NCI-H2107 (cell line): ENCODE data around the gene HTD2.
"Not testable (repeated sequence)": the region's sequence is repeated elsewhere in the genome, so short reads cannot be mapped to it uniquely, and the experiment has no call there.

ENCODE experiments used
- DNase-seq: peaks from one replicate; lab custom pipeline; 2025; lab: John Stamatoyannopoulos, UW

Gene HTD2

DNA sequence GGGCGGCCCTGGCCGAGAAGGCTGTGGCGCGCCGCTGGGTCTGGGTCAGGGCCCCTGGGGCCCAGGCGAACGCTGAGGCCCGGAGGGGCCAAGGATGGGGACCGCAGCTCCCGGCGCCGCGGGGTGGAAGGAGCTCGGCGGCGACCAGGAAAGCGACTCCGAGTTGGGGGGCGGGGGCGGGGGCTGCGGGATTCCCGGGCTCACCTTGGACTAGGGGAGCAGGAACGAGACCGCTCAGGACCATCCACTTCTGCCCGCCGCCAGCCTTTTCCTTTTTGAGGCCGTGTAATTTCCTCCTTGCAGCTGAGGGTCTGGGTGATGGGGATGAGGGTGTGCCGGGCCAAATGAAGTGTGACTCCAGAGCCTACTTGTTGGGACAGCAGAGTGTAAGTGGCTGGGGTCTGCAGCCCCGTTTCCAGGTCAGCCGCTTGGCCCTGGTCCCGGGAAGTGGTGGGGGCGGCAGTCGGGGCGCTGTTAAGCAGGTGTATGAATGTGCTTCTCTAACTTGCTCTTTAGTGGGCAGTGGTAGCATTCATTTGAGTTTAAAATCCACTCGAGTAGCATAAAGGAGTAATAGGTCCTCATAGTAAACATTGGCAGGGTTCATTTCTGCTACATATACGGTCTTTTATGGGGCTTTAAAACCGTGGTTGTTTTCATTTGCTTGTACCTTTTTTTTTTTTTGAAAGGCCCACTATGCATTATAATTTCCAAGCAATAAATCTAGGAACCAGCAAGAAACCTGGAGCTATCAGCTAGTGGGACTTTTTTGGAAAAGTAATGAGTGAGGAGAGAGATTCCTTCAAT lies 27.1 kb downstream of the HTD2 start:
- DNase-seq = peak; percentile 21

DNA sequence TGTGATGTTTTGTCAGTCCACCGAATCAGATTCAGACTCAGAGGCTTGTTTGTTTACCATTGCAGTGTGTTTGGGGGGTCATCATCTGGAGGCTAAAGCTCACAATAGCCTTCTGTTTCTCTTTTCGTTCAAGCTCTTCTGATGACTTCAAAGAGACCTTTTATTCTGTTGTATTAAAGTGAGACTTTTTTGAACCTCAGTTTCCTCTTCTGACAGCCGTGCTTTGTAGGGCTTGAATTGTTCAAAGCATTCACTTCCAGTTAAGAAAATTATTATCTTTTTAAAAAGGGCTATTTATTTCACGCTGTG lies 27.6 kb downstream of the HTD2 start:
- DNase-seq = no peak

DNA sequence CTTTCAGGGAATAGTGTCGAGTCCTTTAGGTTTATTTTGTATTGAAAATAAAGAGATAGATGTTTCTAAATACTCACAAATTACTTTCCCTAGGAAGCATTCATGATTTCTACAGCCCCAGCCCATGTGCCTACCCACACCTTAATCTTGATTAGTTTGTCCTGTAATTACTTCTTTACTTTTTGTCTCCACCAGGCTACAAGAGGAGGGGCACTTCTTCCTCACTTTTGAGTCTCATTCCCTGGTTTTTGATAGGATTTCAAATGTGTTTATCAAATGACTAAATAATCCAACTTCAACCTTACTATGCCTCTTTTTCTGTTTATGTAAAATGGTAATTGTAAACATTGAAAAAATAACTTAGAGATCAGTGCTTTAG lies 28.2 kb downstream of the HTD2 start:
- no peak for DNase-seq

DNA sequence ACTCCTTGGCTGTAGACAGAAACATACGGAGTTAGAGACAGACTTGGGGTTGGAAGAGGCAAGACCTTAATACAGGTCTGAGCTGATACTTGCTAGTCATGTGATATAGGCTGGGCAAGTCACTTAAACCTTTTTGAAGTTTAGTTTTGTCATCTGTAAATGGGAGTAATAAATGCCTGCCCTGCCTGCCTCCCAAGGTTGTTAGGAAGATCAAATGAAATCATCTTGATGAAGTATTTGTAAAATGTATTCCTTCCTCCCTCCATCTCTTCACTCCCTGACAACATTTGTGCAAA lies 29.3 kb downstream of the HTD2 start:
- DNase-seq = no peak

DNA sequence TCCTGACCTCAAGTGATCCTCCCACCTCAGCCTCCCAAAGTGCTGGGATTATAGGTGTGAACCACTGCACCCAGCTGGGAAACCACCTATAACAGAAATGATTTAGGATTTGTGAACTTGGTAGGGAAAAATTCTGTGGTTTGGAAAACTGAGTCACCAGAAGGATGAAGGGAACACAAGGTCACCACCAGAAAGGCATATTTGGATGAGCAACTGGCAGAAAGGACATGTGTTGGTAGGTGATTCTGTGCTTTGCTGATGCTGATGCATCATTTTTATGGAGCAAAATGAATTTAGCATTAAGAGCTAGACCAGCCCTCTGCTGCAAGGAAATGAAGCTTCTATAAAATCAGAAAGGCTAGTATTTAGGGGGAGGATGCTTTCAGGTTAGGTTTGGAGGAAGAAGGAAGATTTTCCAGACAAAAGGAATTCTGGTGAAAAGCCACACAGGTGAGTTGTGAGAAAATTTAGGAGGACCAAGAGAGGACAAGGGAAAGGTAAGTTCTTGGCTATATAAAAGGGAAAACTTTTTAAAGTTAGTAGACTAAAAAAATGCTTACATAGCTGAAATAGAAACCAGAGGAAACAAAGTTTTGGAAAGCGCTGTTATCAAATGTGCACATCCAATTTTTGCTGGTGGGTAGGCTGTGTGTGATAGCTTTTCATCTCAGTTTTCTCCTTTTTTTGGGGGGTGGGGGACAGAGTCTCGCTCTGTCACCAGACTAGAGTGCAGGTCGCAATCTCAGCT lies 30.0 kb downstream of the HTD2 start:
- no peak for DNase-seq

DNA sequence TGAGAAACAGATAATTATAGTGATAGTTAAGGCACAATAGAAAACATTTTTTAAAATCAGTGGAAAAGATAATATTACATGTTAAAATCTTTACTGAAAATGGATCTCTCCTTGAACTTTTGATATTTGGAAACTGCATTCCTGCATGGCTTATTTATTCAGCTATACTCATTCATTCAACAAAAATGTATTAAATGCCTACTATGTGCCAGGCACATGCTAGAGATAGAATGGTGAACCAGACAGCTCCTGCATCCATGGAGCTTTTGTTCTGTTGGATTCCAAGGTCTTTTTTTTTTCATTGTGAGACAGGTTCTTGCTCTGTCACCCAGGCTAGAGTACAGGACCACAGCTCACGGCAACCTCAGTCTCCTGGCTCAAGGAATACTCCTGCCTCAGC lies 30.9 kb downstream of the HTD2 start:
- DNase-seq = no peak

DNA sequence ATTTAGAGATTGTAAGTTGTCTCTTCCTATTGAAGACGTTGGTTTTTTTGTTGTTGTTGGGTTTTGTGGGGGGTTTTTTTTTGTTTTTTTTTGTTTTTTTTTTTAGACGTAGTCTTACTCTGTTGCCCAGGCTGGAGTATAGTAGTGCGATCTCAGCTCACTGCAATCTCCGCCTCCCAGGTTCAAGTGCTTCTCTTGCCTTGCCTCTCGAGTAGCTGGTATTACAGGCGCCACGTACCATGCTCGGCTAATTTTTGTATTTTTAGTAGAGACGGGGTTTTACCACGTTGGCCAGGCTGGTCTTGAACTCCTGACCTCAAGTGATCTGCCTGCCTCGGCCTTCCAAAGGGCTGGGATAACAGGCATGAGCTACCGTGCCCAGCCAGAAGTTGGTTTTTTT lies 32.8 kb downstream of the HTD2 start:
- not testable (repeated sequence) for DNase-seq

DNA sequence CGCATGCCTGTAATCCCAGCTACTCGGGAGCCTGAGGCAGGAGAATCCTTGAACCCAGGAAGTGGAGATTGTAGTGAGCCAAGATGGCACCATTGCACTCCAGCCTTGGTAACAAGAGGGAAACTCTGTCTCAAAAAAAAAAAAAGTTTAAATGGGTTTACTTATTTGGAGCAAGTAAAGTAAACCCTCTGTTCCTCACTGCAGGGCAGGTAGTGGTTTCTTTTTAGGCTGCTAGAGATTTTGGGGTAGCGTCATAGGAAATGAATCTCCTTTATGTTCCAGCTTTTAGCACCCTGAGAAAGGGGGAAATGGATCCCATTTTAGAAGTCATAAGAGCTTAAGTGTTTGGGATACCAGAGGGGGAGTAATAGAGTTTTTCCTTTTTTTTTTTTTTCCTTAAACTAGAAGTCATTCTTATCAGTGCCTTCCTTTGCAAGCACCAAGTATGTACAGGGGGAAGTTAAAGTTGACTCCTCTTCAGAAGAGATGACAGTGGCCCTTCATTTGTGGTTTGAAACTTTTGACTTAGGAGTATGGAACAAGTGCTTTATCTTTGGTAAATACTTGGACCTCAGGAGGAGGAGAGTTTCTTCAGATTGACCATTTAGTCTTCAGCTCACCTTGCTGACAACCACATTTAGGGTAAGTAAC lies 34.4 kb downstream of the HTD2 start:
- no peak for DNase-seq

DNA sequence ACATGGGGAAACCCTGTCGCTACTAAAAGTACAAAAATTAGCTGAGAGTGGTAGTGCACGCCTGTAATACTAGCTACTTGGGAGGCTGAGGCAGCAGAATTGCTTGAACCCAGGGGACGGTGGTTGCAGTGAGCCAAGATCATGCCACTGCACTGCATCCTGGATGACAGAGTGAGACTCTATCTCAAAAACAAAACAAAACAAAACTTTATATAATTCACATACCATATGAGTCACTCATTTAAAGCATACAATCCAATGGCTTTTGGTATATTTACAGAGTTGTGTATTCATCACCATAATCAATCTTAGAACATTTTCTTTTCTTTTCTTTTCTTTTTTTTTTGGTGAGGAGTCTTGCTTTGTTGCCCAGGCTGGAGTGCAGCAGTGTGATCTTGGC lies 35.1 kb downstream of the HTD2 start:
- DNase-seq = no peak

DNA sequence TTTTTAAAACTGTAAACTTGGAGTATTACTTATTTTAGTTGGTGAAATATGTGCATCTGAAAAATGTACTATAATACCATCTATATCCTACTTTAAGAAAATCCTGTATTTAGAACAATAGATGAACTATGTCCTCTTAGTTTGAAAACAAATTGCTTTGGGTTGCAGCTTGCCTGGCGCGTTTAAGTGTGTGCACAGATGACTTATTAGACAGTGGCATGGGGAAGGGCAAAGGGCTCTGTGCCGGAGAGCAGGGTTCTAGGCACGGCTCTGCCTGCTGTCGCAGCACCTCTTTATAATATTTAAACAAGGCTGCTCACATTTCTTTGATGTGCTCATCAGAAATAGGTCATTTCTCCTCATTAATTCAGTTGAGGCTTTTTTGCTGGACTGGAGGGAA lies 36.4 kb downstream of the HTD2 start:
- DNase-seq = no peak

DNA sequence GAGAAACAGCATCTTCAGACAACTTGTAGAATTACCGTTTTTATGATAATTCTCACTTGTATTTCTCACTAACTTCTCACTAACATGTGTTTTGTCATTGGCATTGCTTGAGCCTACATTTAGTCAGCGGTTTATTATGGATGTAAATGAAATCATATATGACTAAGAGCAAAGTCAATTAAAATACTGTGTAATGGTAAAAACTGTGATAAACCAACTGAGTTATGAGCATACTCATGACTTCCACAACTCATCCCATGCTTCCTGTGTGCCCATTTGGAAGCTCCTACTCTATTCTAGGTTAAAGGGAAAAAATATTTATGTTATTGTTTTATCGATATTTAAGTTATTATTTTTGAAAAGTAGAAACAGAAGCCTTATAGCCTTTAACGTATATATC lies 39.1 kb downstream of the HTD2 start:
- no peak for DNase-seq

DNA sequence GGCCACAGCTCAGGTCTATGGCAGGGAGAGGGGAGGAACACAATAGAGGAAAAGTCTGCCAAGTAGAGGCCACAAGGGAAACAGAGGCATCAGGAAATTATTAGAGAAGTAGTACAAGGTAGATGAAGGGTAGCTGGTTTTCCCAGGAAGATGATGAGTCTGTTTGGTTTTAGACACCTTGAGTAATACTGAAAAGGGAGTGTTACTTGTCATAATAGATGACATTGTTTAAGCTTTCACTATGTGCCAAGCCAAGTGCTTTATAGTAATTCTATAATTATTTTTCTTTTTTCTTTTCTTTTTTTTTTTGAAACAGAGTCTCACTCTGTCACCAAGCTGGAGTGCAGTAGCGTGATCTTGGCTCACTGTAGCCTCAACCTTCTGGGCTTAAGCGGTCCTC lies 40.0 kb downstream of the HTD2 start:
- DNase-seq = no peak

DNA sequence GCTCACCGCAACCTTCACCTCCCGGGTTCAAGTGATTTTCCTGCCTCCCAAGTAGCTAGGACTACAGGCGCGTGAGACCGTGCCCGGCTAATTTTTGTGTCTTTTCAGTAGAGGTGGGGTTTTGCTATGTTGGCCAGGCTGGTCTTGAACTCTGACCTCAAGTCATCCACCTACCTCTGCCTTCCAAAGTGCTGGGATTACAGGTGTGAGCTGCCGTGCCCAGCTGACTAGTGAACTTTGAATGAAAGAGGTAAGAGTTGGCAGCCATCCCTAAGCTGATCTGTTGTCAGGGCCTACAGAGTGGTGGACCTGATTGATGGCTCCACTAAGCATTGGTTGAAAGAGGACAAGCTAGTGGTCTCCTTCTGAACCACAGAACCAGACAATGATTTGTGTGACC lies 41.7 kb downstream of the HTD2 start:
- no peak for DNase-seq

DNA sequence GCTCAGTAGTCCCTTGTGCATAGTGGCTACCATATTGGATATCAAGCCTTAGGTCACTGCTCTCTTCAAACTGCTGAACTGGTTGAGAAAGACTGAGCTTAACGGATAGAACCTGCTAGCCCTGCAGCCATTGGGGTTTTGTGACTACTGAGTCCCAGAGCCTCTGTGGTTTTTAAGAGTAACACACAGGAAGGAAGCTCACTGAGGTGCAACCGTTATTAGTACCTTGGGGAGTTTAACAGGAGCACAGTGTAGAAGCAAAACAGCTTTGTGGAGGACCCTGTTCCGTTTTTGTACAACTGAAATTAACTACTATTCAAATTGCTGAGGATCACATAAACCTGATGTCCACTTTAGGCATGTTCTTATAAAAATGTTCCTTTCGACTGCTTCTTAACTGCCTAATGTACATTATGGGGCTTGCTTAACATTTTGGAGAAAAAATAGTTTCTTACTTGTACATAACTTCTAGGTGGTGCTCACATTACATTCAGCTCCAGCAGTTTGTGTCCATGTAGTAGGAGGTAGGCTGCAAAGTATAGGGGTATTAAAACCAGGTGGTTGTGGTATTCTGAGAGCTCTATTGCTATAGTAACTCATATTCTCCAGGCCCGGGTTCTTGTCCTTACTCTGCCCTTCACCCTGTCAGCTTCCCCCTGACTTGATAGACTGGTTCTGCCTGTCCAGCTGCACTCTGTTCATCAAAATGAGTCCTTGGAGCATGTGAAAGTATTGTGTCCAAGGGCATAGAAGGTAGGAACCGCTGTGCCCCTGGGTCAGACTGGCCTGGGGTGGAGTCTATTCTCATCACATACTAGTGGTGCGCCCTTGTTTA lies 43.7 kb downstream of the HTD2 start:
- DNase-seq = no peak

DNA sequence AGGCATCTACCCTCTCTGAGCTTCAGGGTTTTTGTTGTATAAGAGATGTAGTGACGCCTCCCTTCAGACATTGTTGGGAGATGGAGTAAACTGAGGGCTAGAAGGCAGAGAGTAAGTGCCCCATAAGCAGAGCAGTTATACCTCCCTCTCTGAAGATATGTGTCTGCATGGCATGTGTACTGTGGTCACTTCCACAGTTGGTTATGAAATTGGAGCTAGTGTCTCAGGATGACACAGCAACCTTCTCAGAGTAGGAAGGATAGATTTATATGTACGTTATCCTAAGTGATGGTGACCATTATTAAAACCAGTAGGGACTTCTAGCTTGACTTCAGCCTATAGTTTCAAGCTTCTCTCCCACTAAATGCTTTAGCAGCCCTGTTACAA lies 44.3 kb downstream of the HTD2 start:
- no peak for DNase-seq

DNA sequence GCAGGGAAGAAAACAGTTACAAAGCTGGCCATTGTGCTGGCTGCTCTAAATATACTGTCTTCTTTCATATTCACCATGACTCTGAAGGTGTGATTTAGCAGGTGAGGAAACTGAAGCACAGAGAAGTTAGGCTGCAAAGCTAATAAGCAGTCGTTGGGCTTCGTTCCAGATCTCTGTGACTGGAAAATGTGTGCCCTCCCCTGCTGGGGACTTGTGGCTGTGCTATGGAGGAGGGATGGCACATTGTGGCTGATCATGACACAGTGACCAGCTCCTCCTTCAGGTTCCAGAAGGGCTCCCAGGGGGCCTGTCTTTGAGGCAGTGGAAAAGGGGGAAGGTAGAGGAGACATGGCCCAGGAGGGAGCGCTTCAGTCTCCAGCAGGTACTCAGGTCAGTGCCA lies 45.6 kb downstream of the HTD2 start:
- no peak for DNase-seq

DNA sequence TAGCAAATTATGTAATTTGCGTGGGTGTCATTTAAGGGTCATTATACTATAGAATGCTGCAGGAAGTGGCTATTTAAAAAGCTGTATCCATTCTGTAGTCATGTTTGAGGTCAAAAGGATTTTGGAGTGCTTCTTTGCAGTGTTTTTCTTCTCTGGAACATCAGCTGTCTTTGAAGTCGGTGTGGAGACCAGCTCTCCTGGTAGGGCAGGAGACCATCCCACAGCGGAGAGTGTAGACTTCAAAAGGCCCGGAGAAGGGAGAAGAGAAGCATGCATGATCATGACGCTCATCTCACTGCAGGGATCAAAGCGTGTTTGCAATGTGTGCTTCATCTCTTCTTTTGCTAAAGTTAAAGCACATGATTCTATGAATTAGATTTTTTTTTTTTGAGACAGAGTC lies 46.3 kb downstream of the HTD2 start:
- DNase-seq = no peak

DNA sequence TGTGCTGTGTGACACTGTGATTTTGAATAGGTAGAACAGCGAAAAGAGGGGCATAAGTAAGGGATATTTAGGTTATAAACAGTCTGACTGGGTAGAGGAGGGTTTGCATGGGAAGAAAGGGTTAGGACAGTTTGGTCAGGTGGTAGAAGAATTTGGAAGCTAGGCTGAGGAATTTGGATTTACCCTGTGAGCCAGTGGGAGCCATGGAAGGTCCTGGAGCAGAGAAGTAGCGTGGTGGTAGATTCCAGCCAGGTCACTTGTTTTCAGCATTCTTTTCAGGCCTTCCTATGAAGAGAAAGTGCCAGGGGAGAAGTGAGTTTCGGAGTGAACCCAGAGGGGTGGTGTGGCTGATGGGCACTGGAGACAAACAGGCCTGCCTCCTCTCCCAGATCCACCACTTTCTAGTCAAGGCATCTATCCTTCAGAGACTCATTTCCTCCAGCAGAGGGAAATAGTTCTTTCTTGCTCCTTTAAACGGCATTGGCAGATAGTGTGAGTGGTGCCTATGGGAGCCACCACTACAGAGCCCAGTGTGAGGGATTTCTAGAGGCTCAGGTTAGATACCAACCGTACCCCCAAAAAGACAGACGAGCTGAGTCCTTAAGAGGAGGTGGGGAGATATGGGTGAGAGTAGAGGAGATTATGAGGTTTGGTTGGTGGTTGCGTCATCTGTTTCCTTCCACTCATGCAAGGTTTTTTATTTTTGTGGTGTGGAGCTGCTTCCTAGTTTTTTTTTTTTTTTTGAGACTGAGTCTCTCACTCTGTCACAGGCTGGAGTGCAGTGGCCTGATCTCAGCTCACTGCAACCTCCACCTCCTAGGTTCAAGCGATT lies 47.6 kb downstream of the HTD2 start:
- no peak for DNase-seq

DNA sequence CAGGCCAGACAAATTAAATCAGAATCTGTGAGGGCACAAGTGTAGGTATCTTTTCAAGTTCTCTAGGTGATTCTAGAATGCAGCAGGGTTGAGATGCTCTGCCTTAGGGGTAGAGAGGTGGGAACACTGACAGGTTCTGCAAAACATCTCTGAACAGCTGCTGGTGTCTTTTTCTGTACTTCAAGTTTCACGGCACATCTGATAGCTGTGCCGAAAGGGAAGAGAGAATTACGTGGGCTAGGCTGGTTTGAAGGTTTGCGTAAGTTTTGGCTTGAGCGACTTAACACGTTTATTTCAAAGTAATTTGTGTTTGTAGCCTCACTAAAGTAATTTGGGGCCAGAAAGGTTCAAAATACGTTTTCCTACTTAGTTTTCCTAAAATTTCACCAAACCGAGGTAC lies 48.9 kb downstream of the HTD2 start:
- no peak for DNase-seq

DNA sequence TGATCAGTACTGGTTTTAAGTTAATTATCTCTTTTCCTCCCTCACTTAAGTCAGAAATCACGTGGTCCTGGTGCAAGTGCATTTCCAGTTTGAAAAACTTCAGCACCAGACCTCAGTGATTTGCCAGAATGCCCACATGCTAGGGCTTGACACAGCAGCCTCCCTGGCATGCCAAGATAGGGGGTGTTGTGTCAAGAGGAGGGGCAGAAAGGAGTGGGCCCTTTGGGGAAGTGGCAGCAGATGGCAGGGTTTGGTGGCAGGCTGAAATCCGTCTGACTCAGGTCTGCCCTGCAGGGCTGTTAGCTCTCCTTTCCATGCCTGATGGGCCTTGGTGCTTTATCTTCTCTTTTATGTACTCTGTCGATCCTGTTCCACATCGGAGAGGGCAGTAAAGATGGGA lies 49.7 kb downstream of the HTD2 start:
- no peak for DNase-seq

DNA sequence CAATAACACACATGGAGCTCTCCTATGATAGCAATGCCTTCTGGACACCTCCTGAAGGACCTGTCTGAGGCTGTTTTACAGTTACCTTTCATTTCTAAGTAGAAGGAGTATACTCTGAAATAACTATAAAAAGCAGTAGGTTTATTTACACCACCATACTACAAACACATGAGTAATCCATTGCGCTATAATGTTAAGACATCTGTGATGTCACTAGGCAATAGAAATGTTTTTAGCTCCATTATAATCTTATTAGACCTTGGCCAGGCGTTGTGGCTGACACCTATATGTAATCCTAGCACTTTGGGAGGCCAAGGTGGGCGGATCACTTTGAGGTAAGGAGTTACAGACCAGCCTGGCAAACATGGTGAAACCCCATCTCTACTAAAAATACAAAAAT lies 51.1 kb downstream of the HTD2 start:
- no peak for DNase-seq

DNA sequence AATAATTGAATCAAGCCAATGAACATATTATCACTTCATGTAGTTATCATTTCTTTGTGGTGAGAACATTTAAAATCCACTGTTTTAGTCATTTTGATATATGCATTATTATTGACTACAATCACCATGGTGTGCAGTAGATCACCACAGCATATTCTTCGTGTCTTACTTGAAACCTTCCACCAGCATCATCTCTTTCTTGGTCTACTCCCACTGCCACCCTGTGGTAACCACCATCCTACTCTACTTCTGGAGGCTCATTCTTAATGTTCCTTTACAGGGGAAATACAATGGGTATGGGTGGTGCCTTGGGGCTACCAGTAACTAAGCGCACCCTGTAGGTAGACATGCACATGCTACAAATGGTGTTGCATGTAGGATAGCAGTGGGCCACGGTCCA lies 51.8 kb downstream of the HTD2 start:
- DNase-seq = no peak
